Psoas muscle (tissue), 8 donors: Measurements from ENCODE around the gene ABR. TPM values are rescaled to one million over a fixed set of nuclear protein-coding genes. Genes with fewer than 3 reads are reported as not detected.

ENCODE experiments used
- ATAC-seq, 4 donors: fragments of 200-7000 bp; cut with Tn5 transposase; one replicate each; pipeline ENCODE4 v1.9.1; 2020; ENCODE audit warnings: moderate library complexity in 3 of 4, mild to moderate bottlenecking in 2 of 4
- DNase-seq, 2 donors: peaks; one replicate each; pipeline ENCODE4 v3.0.0-alpha.2; 2020
- H3K27ac ChIP-seq: fragments of 200-600 bp; one replicate; pipeline ENCODE4 v1.8.0; 2022
- H3K27me3 ChIP-seq, 3 donors: fragments of 200-600 bp in 1 of 3; one replicate each; pipeline versions ENCODE4 v1.6.1 to v1.8.0; 2013 to 2022; ENCODE audit warnings: low read length in 2 of 3, mild to moderate bottlenecking in 2 of 3, moderate library complexity in 1 of 3; ENCODE audit not compliant: insufficient read depth in 3 of 3
- H3K36me3 ChIP-seq, 2 donors: fragments of 200-600 bp in 1 of 2; one replicate each; pipeline versions ENCODE4 v1.6.1 to v1.8.0; 2013 to 2022; ENCODE audit warnings: low read depth in 1 of 2, mild to moderate bottlenecking in 1 of 2, moderate library complexity in 1 of 2; ENCODE audit not compliant: insufficient read depth in 1 of 2
- H3K4me1 ChIP-seq: fragments of 200-600 bp; one replicate; pipeline ENCODE4 v1.8.0; 2022
- H3K4me3 ChIP-seq: fragments of 200-600 bp; one replicate; pipeline ENCODE4 v1.8.0; 2022; ENCODE audit warnings: mild to moderate bottlenecking
- H3K9me3 ChIP-seq: fragments of 200-600 bp; one replicate; pipeline ENCODE4 v1.8.0; 2022
- CTCF ChIP-seq: fragments of 200-600 bp; IDR thresholded peaks from one replicate; pipeline ENCODE4 v1.8.0; 2022; ENCODE audit warnings: antibody characterized with exemption
- WGBS, 3 donors: extraction: QIAGEN DNeasy Blood & Tissue Kit; methylation state at CpG; one replicate each; pipeline versions ENCODE4 v1.1.6 to v1.1.7; 2013; 5-methylcytosine and 5-hydroxymethylcytosine counted together
- intact Hi-C, 2 donors: fragments of 100-400 bp; cut with DNase I; formaldehyde crosslinking; loops; one replicate each; pipeline versions ENCODE4 v1.11.0 to v1.14.2; 2022
- polyA plus RNA-seq, 3 donors: library from polyadenylated mRNA; stranded (reverse); fragments of 200-250 nt; gene quantifications; one replicate each; pipeline ENCODE4 v1.2.3, GENCODE V29; 2013
- total RNA-seq, 4 donors: library from RNA; stranded (reverse); fragmentation: NEBNext Ultra II Directional in 2 of 4; extraction: Animal tissue kit (Norgen Biotek cat#: 25700) in 2 of 4; gene quantifications; one replicate each; pipeline versions ENCODE4 v1.2.1 to v1.2.4, GENCODE V29; 2021 to 2023
- donor health status: healthy with polysubstance abuse.
- donor health status: DM: no; HTN: no; CAD: no; lungs with moderate emphysema.
- donor health status: Bipolar disorder and iron deficiency.
- donor health status: healthy.
- donor health status: DM: yes; HTN: yes; CAD: no.
- donor health status: DM: no; HTN: no; CAD: no.
- donor health status: DM: no; HTN: no; CAD: no.
- donor health status: DM: yes; HTN: yes; CAD: no.

The ABR gene
- total and polyA plus RNA-seq, 7 donors: 5.8 to 25.4 (median 9.8) TPM

GRCh38 chr17:1041746-1042145 lies 138.0 kb downstream of the ABR start:
- TF ChIP-seq CTCF: no peak
- ATAC-seq (no peak), DNase-seq (peak; percentile 5)
- 92 to 94% (median 94%) methylated on average over 9 of the region's 9 CpGs for WGBS, 3 donors
- H3K4me1 ChIP-seq: peaks cover 12% of the 10 kb centered on the region
- H3K4me3 ChIP-seq: no peak overlapping the region
- intact Hi-C loops: loop anchor here in 1 of 2 donors (5.0 kb wide), 1 partner anchor 34 kb away; no protein-coding TSS in a partner anchor
- H3K36me3 ChIP-seq: no peaks in the 10 kb centered on the region
- no peak overlapping the region for H3K27ac ChIP-seq
- H3K9me3 ChIP-seq: no peaks in the 10 kb centered on the region
- peaks cover 0 to 2% (median 0%) of the 10 kb centered on the region in 3 donors for H3K27me3 ChIP-seq

- ATAC-seq: peak in 3 of 4 donors; percentile 17 to 38 (median 23)
- TF ChIP-seq CTCF: no peak
- DNase-seq: peak; percentile 18 to 55
- Histone ChIP-seq H3K36me3 (no peaks in the 10 kb centered on the region), H3K27me3 (peaks cover 0 to 2% (median 0%) of the 10 kb centered on the region in 3 donors), H3K9me3 (no peaks in the 10 kb centered on the region), H3K27ac (peak overlapping the region; percentile 78), H3K4me1 (peaks cover 12% of the 10 kb centered on the region), H3K4me3 (peak overlapping the region; percentile 58)
- WGBS, 3 donors: 27 to 59% (median 35%) methylated on average over 13 of the region's 13 CpGs
- intact Hi-C loops: loop anchor here in 1 of 2 donors (5.0 kb wide), 1 partner anchor 33 kb away; no protein-coding TSS in a partner anchor
Measured at GRCh38 chr17:1040216-1040600, 139.6 kb downstream of the ABR start.

- peaks cover 0 to 2% (median 0%) of the 10 kb centered on the region in 3 donors for H3K27me3 ChIP-seq
- WGBS, 3 donors: 27 to 34% (median 34%) methylated on average over 22 to 30 of the region's 30 CpGs
- peak; percentile 78 to 88 for DNase-seq
- no peaks in the 10 kb centered on the region for H3K36me3 ChIP-seq
- TF ChIP-seq CTCF: no peak
- peaks cover 12% of the 10 kb centered on the region for H3K4me1 ChIP-seq
- H3K27ac ChIP-seq: peak overlapping the region; percentile 78
- no peaks in the 10 kb centered on the region for H3K9me3 ChIP-seq
- peak; percentile 80 to 87 (median 86) for ATAC-seq
- H3K4me3 ChIP-seq: peak overlapping the region; percentile 58
- intact Hi-C loops: loop anchor here in 1 of 2 donors (5.0 kb wide), 1 partner anchor 32 kb away; no protein-coding TSS in a partner anchor
Measured at GRCh38 chr17:1039511-1040215, 140.1 kb downstream of the ABR start.

- intact Hi-C loops: no loop called here
- H3K9me3 ChIP-seq: no peaks in the 10 kb centered on the region
- no peaks in the 10 kb centered on the region for H3K36me3 ChIP-seq
- 39 to 62% (median 43%) methylated on average over 16 of the region's 16 CpGs for WGBS, 3 donors
- TF ChIP-seq CTCF: no peak
- H3K4me1 ChIP-seq: peaks cover 12% of the 10 kb centered on the region
- peaks cover 0 to 2% (median 0%) of the 10 kb centered on the region in 3 donors for H3K27me3 ChIP-seq
- DNase-seq: no peak
- peak overlapping the region; percentile 58 for H3K4me3 ChIP-seq
- peak in 2 of 4 donors; percentile 3 to 6 for ATAC-seq
- peak overlapping the region; percentile 78 for H3K27ac ChIP-seq
Measured at GRCh38 chr17:1039123-1039507, 140.7 kb downstream of the ABR start.
